Loucy (cell line): Measurements from ENCODE around the gene DENND4C.

Source experiments
- H2AFZ ChIP-seq: fragments of 200-600 bp; sonication (generic); 2 replicates; pipeline ENCODE4 v1.6.0; 2016; ENCODE audit warnings: antibody characterized with exemption, mild to moderate bottlenecking, low read length, moderate library complexity
- H3F3A ChIP-seq: fragments of 200-600 bp; 2 replicates; pipeline ENCODE4 v1.6.0; 2016; ENCODE audit warnings: antibody characterized with exemption, low read depth, mild to moderate bottlenecking
- H3K27me3 ChIP-seq: fragments of 200-600 bp; sonication (generic); 2 replicates; pipeline ENCODE4 v1.6.1; 2014; ENCODE audit warnings: low read length, mild to moderate bottlenecking; ENCODE audit not compliant: insufficient read depth, poor library complexity, severe bottlenecking
- H3K36me3 ChIP-seq: fragments of 200-600 bp; sonication (generic); 2 replicates; pipeline ENCODE4 v1.6.1; 2016; ENCODE audit warnings: low read length; ENCODE audit not compliant: insufficient read depth
- H3K4me1 ChIP-seq: fragments of 200-600 bp; sonication (generic); 2 replicates; pipeline ENCODE4 v1.5.1; 2014; ENCODE audit warnings: low read length, mild to moderate bottlenecking; ENCODE audit not compliant: insufficient read depth, poor library complexity, severe bottlenecking
- H3K4me2 ChIP-seq: fragments of 200-600 bp; sonication (generic); 2 replicates; pipeline ENCODE4 v1.6.0; 2014; ENCODE audit warnings: antibody characterized with exemption, low read length, low read depth, mild to moderate bottlenecking; ENCODE audit not compliant: poor library complexity, severe bottlenecking
- H3K4me3 ChIP-seq: fragments of 200-600 bp; sonication (generic); 2 replicates; pipeline ENCODE4 v1.5.1; 2014; ENCODE audit warnings: low read length, mild to moderate bottlenecking, mixed read lengths; ENCODE audit not compliant: poor library complexity, severe bottlenecking
- H3K79me2 ChIP-seq: fragments of 200-600 bp; sonication (generic); 2 replicates; pipeline ENCODE4 v1.6.1; 2014; ENCODE audit warnings: low read length; ENCODE audit not compliant: insufficient read depth
- H3K9ac ChIP-seq: fragments of 200-600 bp; sonication (generic); 2 replicates; pipeline ENCODE4 v1.6.0; 2014; ENCODE audit warnings: mild to moderate bottlenecking, low read depth, low read length, moderate library complexity; ENCODE audit not compliant: poor library complexity, severe bottlenecking
- H3K9me2 ChIP-seq: fragments of 200-600 bp; sonication (generic); replicated peaks from 2 replicates; pipeline ENCODE4 v1.6.1; 2016; ENCODE audit warnings: low read depth, low read length, mixed read lengths
- H3K9me3 ChIP-seq: fragments of 200-600 bp; sonication (generic); 2 replicates; pipeline ENCODE4 v1.6.1; 2014; ENCODE audit warnings: mild to moderate bottlenecking, antibody characterized with exemption, low read length, low read depth; ENCODE audit not compliant: insufficient read depth
- H4K20me1 ChIP-seq: fragments of 200-600 bp; sonication (generic); 2 replicates; pipeline ENCODE4 v1.6.0; 2014; ENCODE audit warnings: antibody characterized with exemption, low read length, mild to moderate bottlenecking; ENCODE audit not compliant: insufficient read depth, poor library complexity, severe bottlenecking
- EZH2phosphoT487 ChIP-seq: fragments of 200-600 bp; IDR thresholded peaks from 2 replicates; pipeline ENCODE4 v1.6.1; 2018; ENCODE audit warnings: antibody characterized with exemption, mild to moderate bottlenecking, moderate library complexity, borderline replicate concordance
- TF ChIP-seq, protein P1 (sequence below): fragments of 200-600 bp; sonication (generic); conservative IDR thresholded peaks from 2 replicates; pipeline ENCODE4 v1.5.1; 2014; ENCODE audit warnings: mild to moderate bottlenecking, antibody characterized with exemption, low read length

The DENND4C gene

GRCh38 chr9:19342947-19343346 is 112.5 kb downstream of the DENND4C start:
- no peaks in the 10 kb centered on the region for H4K20me1 ChIP-seq
- H3K27me3 ChIP-seq = no peaks in the 10 kb centered on the region
- H3K4me2 ChIP-seq = no peak overlapping the region
- H3K9me3 ChIP-seq = no peaks in the 10 kb centered on the region
- H3K4me3 ChIP-seq = no peak overlapping the region
- no peak overlapping the region for H2AFZ ChIP-seq
- peaks cover 68% of the 10 kb centered on the region for H3K36me3 ChIP-seq
- H3K9me2 ChIP-seq = no peaks in the 10 kb centered on the region
- no peaks in the 10 kb centered on the region for H3F3A ChIP-seq
- no peaks in the 10 kb centered on the region for H3K79me2 ChIP-seq
- no peak overlapping the region for H3K9ac ChIP-seq
- H3K4me1 ChIP-seq = no peaks in the 10 kb centered on the region
- no peak for TF ChIP-seq EZH2phosphoT487
- TF ChIP-seq, protein P1, sequence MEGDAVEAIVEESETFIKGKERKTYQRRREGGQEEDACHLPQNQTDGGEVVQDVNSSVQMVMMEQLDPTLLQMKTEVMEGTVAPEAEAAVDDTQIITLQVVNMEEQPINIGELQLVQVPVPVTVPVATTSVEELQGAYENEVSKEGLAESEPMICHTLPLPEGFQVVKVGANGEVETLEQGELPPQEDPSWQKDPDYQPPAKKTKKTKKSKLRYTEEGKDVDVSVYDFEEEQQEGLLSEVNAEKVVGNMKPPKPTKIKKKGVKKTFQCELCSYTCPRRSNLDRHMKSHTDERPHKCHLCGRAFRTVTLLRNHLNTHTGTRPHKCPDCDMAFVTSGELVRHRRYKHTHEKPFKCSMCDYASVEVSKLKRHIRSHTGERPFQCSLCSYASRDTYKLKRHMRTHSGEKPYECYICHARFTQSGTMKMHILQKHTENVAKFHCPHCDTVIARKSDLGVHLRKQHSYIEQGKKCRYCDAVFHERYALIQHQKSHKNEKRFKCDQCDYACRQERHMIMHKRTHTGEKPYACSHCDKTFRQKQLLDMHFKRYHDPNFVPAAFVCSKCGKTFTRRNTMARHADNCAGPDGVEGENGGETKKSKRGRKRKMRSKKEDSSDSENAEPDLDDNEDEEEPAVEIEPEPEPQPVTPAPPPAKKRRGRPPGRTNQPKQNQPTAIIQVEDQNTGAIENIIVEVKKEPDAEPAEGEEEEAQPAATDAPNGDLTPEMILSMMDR = no peak

- Histone ChIP-seq H3K4me1 (peaks cover 4% of the 10 kb centered on the region), H3K9me2 (no peaks in the 10 kb centered on the region), H3K9ac (no peak overlapping the region), H3K4me2 (no peak overlapping the region), H3K79me2 (no peaks in the 10 kb centered on the region), H4K20me1 (no peaks in the 10 kb centered on the region), H3K4me3 (no peak overlapping the region), H2AFZ (no peak overlapping the region), H3K27me3 (no peaks in the 10 kb centered on the region), H3K36me3 (peaks cover 49% of the 10 kb centered on the region), H3F3A (no peaks in the 10 kb centered on the region), H3K9me3 (no peaks in the 10 kb centered on the region)
- no peak for TF ChIP-seq EZH2phosphoT487
- TF ChIP-seq, protein P1 = no peak
Observed at GRCh38 chr9:19358701-19359100, 128.2 kb downstream of the DENND4C start.

DNA sequence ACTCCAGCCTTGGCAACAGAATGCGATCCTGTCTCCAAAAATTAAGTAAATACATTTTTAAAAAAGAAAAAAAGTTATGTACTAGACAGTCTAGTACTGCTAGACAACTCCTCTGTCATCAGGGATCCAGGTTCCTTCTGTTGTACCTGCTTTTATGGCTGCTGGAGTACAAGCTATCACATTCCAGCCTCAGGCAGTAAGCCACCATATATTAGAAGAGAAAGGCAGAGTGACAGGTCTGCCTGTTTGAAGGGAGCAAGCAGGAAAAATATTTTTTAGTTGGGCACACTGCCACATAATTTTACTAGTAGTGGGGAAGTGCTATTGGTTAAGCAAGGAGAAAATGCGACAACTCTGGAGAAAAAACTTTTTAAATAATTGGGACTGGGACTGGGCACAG is 138.6 kb downstream of the DENND4C start:
- no peak overlapping the region for H3K4me2 ChIP-seq
- H3K9me2 ChIP-seq = no peaks in the 10 kb centered on the region
- no peaks in the 10 kb centered on the region for H3K27me3 ChIP-seq
- H3K9me3 ChIP-seq = no peaks in the 10 kb centered on the region
- no peak overlapping the region for H3K4me3 ChIP-seq
- no peaks in the 10 kb centered on the region for H3K4me1 ChIP-seq
- H4K20me1 ChIP-seq = no peaks in the 10 kb centered on the region
- TF ChIP-seq, protein P1 = no peak
- no peak for TF ChIP-seq EZH2phosphoT487
- H3F3A ChIP-seq = peaks cover 28% of the 10 kb centered on the region
- no peak overlapping the region for H3K9ac ChIP-seq
- H2AFZ ChIP-seq = no peak overlapping the region
- peaks cover 34% of the 10 kb centered on the region for H3K36me3 ChIP-seq
- no peaks in the 10 kb centered on the region for H3K79me2 ChIP-seq
